GM19043 (cell line): ENCODE results near the gene MDP1.
"Not testable (repeated sequence)": the region's sequence is repeated elsewhere in the genome, so short reads cannot be mapped to it uniquely, and the experiment has no call there.

Experiments used
- ATAC-seq: cut with Tn5 transposase; IDR thresholded peaks from one replicate; pipeline ENCODE4 v1.9.1; 2021; ENCODE audit warnings: low read depth; ENCODE audit not compliant: unreplicated experiment

Gene MDP1

GRCh38 chr14:24252289-24253124 lies 36.6 kb upstream of the MDP1 start:
- ATAC-seq: no peak

- ATAC-seq: no peak
Observed at GRCh38 chr14:24251880-24252288, 36.0 kb upstream of the MDP1 start.

GRCh38 chr14:24250354-24250753 lies 34.5 kb upstream of the MDP1 start:
- ATAC-seq: no peak

- no peak for ATAC-seq
Observed at GRCh38 chr14:24249230-24250021, 33.6 kb upstream of the MDP1 start.

GRCh38 chr14:24247422-24247821 lies 31.6 kb upstream of the MDP1 start:
- ATAC-seq: no peak

- no peak for ATAC-seq
Observed at GRCh38 chr14:24246765-24247212, 30.9 kb upstream of the MDP1 start.

GRCh38 chr14:24245350-24245749 lies 29.5 kb upstream of the MDP1 start:
- ATAC-seq: not testable (repeated sequence)

GRCh38 chr14:24243336-24243836 lies 27.5 kb upstream of the MDP1 start:
- no peak for ATAC-seq

- ATAC-seq: peak; percentile 69
Observed at GRCh38 chr14:24241829-24242443, 26.1 kb upstream of the MDP1 start.

- no peak for ATAC-seq
Observed at GRCh38 chr14:24240110-24240918, 24.4 kb upstream of the MDP1 start.

- ATAC-seq: no peak
Observed at GRCh38 chr14:24238527-24239037, 22.7 kb upstream of the MDP1 start.

GRCh38 chr14:24238123-24238522 lies 22.3 kb upstream of the MDP1 start:
- ATAC-seq: no peak

- ATAC-seq: no peak
Observed at GRCh38 chr14:24237463-24237955, 21.6 kb upstream of the MDP1 start.

- no peak for ATAC-seq
Observed at GRCh38 chr14:24236689-24237462, 21.0 kb upstream of the MDP1 start.

- ATAC-seq: no peak
Observed at GRCh38 chr14:24235804-24236688, 20.2 kb upstream of the MDP1 start.

GRCh38 chr14:24234095-24235005 lies 18.5 kb upstream of the MDP1 start:
- ATAC-seq: no peak

- no peak for ATAC-seq
Observed at GRCh38 chr14:24233538-24233866, 17.6 kb upstream of the MDP1 start.
